ENCODE data around the gene CLSTN3. TPM values are rescaled to one million over a fixed set of nuclear protein-coding genes. Genes with fewer than 3 reads are reported as not detected.

Gene CLSTN3
- total and polyA plus RNA-seq, 2 of the 13 experiments (the other 11 are each of a cell fraction or from before 2014, with no cell fraction given), result 26.2 to 94.1 TPM

- no peak for FAIRE-seq
- intact Hi-C loops (cut with micrococcal nuclease; ENCODE audit: unreplicated experiment), result no loop called here
- CTCF ChIA-PET (ENCODE audit: low intra/inter-chr PET ratio, low total read pairs), result no interaction called here
Observed at GRCh38 chr12:7154042-7154441, 23.9 kb downstream of the CLSTN3 start.

More at GRCh38 chr12:7154042-7154441, 23.9 kb downstream of the CLSTN3 start:
- no TSS peak for BruUV-seq (replicated peaks)
- no peaks in the 10 kb centered on the region for H4K20me1 ChIP-seq (ENCODE audit: insufficient read depth, low read length)
- ATAC-seq (no peak), DNase-seq (ENCODE audit: low spot score) (no peak)
- POLR2A ChIA-PET, result no interaction called here
- H3K9ac ChIP-seq (ENCODE audit: insufficient read depth, low read depth, low read length), result no peak overlapping the region
- H3K9me3 ChIP-seq (ENCODE audit: low read length), result no peaks in the 10 kb centered on the region
- no peaks in the 10 kb centered on the region for H3K4me1 ChIP-seq (ENCODE audit: insufficient read depth, low read length)
- H3K27ac ChIP-seq (ENCODE audit: extremely low read length, insufficient read depth, low read length), result no peak overlapping the region
- no peak overlapping the region for H3K4me2 ChIP-seq (ENCODE audit: low read depth, low read length)
- peaks cover 34 to 47% of the 10 kb centered on the region in 2 experiments; a peak in 4 of 5 replicates for H3K36me3 ChIP-seq (replicated peaks in 1 of 2; ENCODE audit: control insufficient read depth in 1 of 2, insufficient read depth in 2 of 2, low read length in 2 of 2)
- in situ Hi-C loops (cut with HindIII; ENCODE audit: extremely low pct_ligation_motif_present, low pct_unique_long_range_greater_than_20kb), result no loop called here
- whole genome bisulfite sequencing (ENCODE audit: low lambda C conversion rate), result 87% methylated on average over 6 of the region's 6 CpGs
- H3K4me3 ChIP-seq (replicated peaks in 1 of 3; ENCODE audit: insufficient read depth in 1 of 3, low read depth in 2 of 3, low read length in 3 of 3), result no peak overlapping the region
- TF ChIP-seq ZNF10 (CRISPR knock-in tag; IDR thresholded peaks at IDR 0.05; ENCODE audit: borderline replicate concordance, low read depth) (no peak), KLF15 (CRISPR knock-in tag; IDR thresholded peaks at IDR 0.05; ENCODE audit: borderline replicate concordance) (no peak), TIGD3 (CRISPR knock-in tag; IDR thresholded peaks at IDR 0.05; ENCODE audit: borderline replicate concordance) (no peak), ZKSCAN1 (IDR thresholded peaks at IDR 0.05; ENCODE audit: low read length) (no peak), SCMH1 (CRISPR knock-in tag; IDR thresholded peaks at IDR 0.05; ENCODE audit: borderline replicate concordance) (no peak), ZNF496 (CRISPR knock-in tag; IDR thresholded peaks at IDR 0.05; ENCODE audit: insufficient replicate concordance) (no peak), ADNP (CRISPR knock-in tag; IDR thresholded peaks at IDR 0.05) (no peak), ZNF101 (CRISPR knock-in tag; IDR thresholded peaks at IDR 0.05; ENCODE audit: borderline replicate concordance, low read depth) (no peak), ZNF576 (CRISPR knock-in tag; IDR thresholded peaks at IDR 0.05) (no peak), PAWR (CRISPR knock-in tag; IDR thresholded peaks at IDR 0.05; ENCODE audit: borderline replicate concordance) (no peak), BRCA1 (CRISPR knock-in tag; IDR thresholded peaks at IDR 0.05) (no peak)
- TF ChIP-seq, protein P1, sequence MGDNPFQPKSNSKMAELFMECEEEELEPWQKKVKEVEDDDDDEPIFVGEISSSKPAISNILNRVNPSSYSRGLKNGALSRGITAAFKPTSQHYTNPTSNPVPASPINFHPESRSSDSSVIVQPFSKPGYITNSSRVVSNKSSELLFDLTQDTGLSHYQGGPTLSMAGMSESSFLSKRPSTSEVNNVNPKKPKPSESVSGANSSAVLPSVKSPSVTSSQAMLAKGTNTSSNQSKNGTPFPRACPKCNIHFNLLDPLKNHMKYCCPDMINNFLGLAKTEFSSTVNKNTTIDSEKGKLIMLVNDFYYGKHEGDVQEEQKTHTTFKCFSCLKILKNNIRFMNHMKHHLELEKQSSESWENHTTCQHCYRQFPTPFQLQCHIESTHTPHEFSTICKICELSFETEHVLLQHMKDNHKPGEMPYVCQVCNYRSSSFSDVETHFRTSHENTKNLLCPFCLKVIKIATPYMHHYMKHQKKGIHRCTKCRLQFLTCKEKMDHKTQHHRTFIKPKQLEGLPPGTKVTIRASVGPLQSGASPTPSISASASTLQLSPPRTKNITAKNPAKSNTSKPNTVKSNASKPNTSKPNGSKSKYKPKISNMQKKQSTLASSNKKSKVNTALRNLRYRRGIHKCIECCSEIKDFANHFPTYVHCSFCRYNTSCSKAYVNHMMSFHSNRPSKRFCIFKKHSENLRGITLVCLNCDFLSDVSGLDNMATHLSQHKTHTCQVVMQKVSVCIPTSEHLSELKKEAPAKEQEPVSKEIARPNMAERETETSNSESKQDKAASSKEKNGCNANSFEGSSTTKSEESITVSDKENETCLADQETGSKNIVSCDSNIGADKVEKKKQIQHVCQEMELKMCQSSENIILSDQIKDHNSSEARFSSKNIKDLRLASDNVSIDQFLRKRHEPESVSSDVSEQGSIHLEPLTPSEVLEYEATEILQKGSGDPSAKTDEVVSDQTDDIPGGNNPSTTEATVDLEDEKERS (CRISPR knock-in tag; IDR thresholded peaks at IDR 0.05), result no peak
- TF ChIP-seq, protein P2, sequence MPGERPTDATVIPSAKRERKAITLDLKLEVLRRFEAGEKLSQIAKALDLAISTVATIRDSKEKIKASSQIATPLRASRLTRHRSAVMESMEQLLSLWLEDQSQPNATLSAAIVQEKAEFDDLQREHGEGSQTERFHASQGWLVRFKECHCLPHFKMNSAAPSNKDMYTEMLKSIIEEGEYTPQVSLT (CRISPR knock-in tag; IDR thresholded peaks at IDR 0.05; ENCODE audit: borderline replicate concordance, low read depth), result no peak
- no peak overlapping the region for H2AFZ ChIP-seq (ENCODE audit: low read length)
- H3K79me2 ChIP-seq (ENCODE audit: insufficient read depth, low read length), result no peaks in the 10 kb centered on the region
- H3K27me3 ChIP-seq (ENCODE audit: control insufficient read depth in 1 of 2, insufficient read depth in 2 of 2, low read length in 2 of 2), result no peaks in the 10 kb centered on the region

Measured in HepG2 (cell line).